Common myeloid progenitor, CD34-positive (primary cell): Measurements from ENCODE around the gene SEMA4C.

ENCODE experiments used
- CTCF ChIA-PET: fragments of 350-600 bp; sonication (Branson Sonifier 250); formaldehyde crosslinking; loops from one replicate; lab custom pipeline; 2021; ENCODE audit warnings: antibody characterized with exemption; lab: Charles Lee
- POLR2A ChIA-PET: fragments of 350-600 bp; sonication (Branson Sonifier 250); formaldehyde crosslinking; loops from one replicate; lab custom pipeline; 2021; ENCODE audit warnings: antibody characterized with exemption; lab: Charles Lee
- DNase-seq, 3 donors: peaks; one replicate each; pipeline versions ENCODE4 v3.0.0 to v3.0.0-alpha.2; 2013
- H3K27ac ChIP-seq, 2 experiments: 1 replicate in 1 of 2; 2 replicates in 1 of 2; pipeline ENCODE4 v1.7.0; 2013; ENCODE audit warnings: inconsistent platforms in 2 of 2, low read length in 2 of 2, mild to moderate bottlenecking in 2 of 2, low read depth in 1 of 2, moderate library complexity in 1 of 2; ENCODE audit not compliant: severe bottlenecking in 2 of 2, insufficient read depth in 1 of 2, poor library complexity in 1 of 2
- H3K27me3 ChIP-seq, 5 experiments: replicated peaks in 2 of 5; 1 replicate in 3 of 5; 2 replicates in 2 of 5; pipeline versions ENCODE4 v1.6.1 to v1.7.0; 2013; ENCODE audit warnings: low read length in 4 of 5, mild to moderate bottlenecking in 2 of 5, moderate library complexity in 2 of 5, inconsistent platforms in 1 of 5; ENCODE audit not compliant: insufficient read depth in 5 of 5, control insufficient read depth in 4 of 5
- H3K36me3 ChIP-seq, 4 experiments: 1 replicate in 2 of 4; 2 replicates in 2 of 4; pipeline versions ENCODE4 v1.6.1 to v1.7.0; 2013; ENCODE audit warnings: low read length in 3 of 4, control low read depth in 1 of 4, mild to moderate bottlenecking in 1 of 4; ENCODE audit not compliant: control insufficient read depth in 4 of 4, insufficient read depth in 4 of 4
- H3K4me1 ChIP-seq, 4 experiments: 1 replicate in 3 of 4; 2 replicates in 1 of 4; pipeline versions ENCODE4 v1.6.1 to v1.7.1; 2013; ENCODE audit warnings: low read length in 3 of 4, mild to moderate bottlenecking in 3 of 4, control low read depth in 1 of 4, inconsistent platforms in 1 of 4, moderate library complexity in 1 of 4; ENCODE audit not compliant: control insufficient read depth in 4 of 4, insufficient read depth in 4 of 4; ENCODE audit errors: control extremely low read depth in 1 of 4
- H3K4me3 ChIP-seq, 7 experiments: 1 replicate in 4 of 7; 2 replicates in 3 of 7; pipeline versions ENCODE4 v1.5.1 to v1.7.0; 2013; ENCODE audit warnings: mild to moderate bottlenecking in 7 of 7, low read length in 6 of 7, moderate library complexity in 6 of 7, inconsistent platforms in 2 of 7, low read depth in 2 of 7, control low read depth in 1 of 7; ENCODE audit not compliant: insufficient read depth in 4 of 7, control insufficient read depth in 1 of 7; ENCODE audit errors: extremely low read depth in 1 of 7
- H3K9me3 ChIP-seq, 5 experiments: 1 replicate in 4 of 5; 2 replicates in 1 of 5; pipeline versions ENCODE4 v1.6.1 to v1.7.1; 2013; ENCODE audit warnings: low read length in 4 of 5, mild to moderate bottlenecking in 2 of 5, inconsistent platforms in 1 of 5, low read depth in 1 of 5, moderate library complexity in 1 of 5; ENCODE audit not compliant: control insufficient read depth in 4 of 5, insufficient read depth in 2 of 5; ENCODE audit errors: control extremely low read depth in 1 of 5
- WGBS: methylation state at CpG from one replicate; pipeline ENCODE4 v1.1.5; 2013; ENCODE audit not compliant: insufficient coverage; 5-methylcytosine and 5-hydroxymethylcytosine counted together

The SEMA4C gene

DNA sequence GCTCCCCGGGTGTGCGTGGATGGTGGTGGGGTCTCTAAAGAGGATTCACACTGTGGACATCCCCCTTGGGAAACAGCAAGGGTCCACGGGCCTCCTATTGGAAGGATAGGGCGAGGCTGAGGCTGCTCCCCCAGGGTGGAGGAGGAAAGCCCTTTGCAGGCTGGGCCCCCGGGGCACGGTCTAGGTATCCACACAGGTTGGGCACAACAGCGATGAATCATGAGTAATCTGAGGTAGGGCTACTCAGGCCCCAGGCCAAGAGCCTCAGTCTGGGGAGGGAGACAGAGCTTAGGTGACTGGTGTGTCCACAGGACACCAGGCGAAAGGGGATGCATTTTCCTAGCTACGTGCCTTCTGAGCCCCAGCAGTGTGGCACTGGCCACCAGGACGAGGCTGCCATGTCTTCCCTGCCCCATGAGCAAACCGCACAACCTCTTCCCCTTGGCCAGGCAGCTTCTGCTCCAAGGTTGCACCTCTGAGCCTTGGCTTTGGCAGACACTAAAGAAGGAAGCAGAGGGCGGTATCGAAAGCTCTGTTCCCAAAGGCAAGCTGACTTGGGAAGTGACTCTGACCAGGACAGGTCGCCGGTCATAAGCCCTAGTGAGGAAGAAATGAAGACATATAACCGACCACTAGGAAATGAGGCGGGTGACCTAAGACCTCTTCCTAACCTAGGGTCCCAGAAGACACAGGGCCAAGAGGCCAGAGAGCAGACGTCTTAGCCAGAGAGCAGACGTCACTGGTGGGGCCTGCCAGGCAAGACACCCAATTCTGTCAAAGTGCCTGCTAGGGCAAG lies 14.6 kb upstream of the SEMA4C start:
- H3K36me3 ChIP-seq, result no peaks in the 10 kb centered on the region
- H3K9me3 ChIP-seq, result no peaks in the 10 kb centered on the region
- no peak for DNase-seq
- ChIA-PET CTCF (interaction anchor here (0.6 to 1.2 kb wide), 3 partner anchors 12 to 247 kb away, joined by 3 read pairs; no protein-coding TSS in a partner anchor), POLR2A (no interaction called here)
- WGBS, result 95% methylated on average over 17 of the region's 19 CpGs
- H3K27me3 ChIP-seq, result peaks cover 0 to 2% (median 0%) of the 10 kb centered on the region in 5 experiments
- H3K4me3 ChIP-seq, result no peak overlapping the region
- no peak overlapping the region for H3K27ac ChIP-seq
- H3K4me1 ChIP-seq, result peaks cover 0 to 11% (median 6%) of the 10 kb centered on the region in 4 experiments

DNA sequence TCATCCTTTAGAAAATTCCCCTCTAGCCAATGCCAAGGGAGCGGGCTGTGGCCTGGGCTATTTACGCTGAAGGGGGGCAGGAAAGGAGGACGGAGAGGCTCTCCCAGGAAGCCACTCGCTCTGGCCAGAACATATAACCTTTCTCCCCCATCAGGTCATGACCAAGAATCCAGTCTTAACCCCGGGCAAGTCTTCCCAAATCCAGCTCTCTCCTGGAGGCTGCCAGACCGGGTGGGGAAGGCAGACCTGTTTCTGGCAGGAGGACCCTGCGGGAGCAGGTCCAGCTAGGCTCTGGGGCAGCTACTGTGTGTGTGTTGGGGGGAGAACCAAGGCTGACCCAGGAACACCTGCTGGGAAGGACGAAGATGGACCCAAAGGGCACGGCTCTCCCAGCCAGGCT lies 13.4 kb upstream of the SEMA4C start:
- WGBS, result 100% methylated on average over 5 of the region's 9 CpGs
- Histone ChIP-seq H3K4me1 (peaks cover 0 to 8% (median 4%) of the 10 kb centered on the region in 4 experiments), H3K36me3 (no peaks in the 10 kb centered on the region), H3K9me3 (no peaks in the 10 kb centered on the region), H3K4me3 (no peak overlapping the region), H3K27me3 (peaks cover 0 to 2% (median 0%) of the 10 kb centered on the region in 5 experiments), H3K27ac (no peak overlapping the region)
- ChIA-PET CTCF (no interaction called here), POLR2A (no interaction called here)
- no peak for DNase-seq

DNA sequence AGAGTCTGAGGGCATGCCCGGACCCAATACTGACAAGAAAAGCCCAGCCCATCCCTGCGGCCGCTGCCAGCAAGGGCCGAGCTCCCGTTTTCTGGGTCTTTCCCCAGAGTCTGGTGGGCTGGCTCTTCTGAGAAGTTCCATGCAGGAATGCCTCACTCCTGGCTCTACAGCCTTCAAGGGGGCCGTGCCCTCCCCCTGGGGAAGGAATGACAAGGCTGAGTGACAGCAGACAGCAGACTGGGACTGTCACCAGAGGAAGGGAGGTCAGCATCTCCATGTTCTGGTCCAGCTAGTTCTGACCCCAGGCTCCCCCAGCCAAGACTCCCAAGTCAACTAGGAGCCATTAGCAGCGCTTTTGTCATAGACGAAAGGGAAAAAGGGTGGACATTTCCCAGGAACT lies 13.0 kb upstream of the SEMA4C start:
- POLR2A ChIA-PET, result no interaction called here
- Histone ChIP-seq H3K27ac (no peak overlapping the region), H3K9me3 (no peaks in the 10 kb centered on the region), H3K36me3 (no peaks in the 10 kb centered on the region), H3K27me3 (peaks cover 0 to 2% (median 0%) of the 10 kb centered on the region in 5 experiments), H3K4me1 (peaks cover 0 to 4% (median under 1%) of the 10 kb centered on the region in 4 experiments), H3K4me3 (no peak overlapping the region)
- CTCF ChIA-PET, result interaction anchor here (1.4 kb wide), 1 partner anchor 8 kb away, joined by 4 read pairs; no protein-coding TSS in a partner anchor
- DNase-seq, result no peak
- 100% methylated on average over 5 of the region's 8 CpGs for WGBS

DNA sequence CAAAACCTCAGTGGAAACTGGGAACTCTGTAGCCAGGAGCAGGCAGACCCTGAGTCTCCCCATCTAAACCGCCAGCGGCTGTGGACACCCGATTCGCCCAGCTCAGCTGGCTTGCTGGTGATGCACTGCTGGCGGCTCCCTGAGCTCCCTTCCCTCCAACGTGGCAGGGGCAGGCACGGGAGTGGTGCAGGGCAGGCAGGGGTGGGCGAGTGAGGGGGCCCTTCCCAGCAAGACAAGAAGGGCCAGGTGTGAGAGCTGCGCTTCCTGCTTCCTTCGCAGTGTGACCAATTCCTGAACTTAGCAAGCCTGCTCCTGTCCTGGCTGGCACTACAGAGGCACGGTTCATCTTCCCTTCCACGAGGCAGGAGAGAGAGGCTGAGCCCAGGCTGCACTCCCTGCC lies 12.3 kb upstream of the SEMA4C start:
- Histone ChIP-seq H3K4me3 (no peak overlapping the region), H3K27ac (no peak overlapping the region), H3K27me3 (peaks cover 0 to 2% (median 0%) of the 10 kb centered on the region in 5 experiments), H3K36me3 (no peaks in the 10 kb centered on the region), H3K9me3 (no peaks in the 10 kb centered on the region), H3K4me1 (no peaks in the 10 kb centered on the region)
- WGBS, result 88% methylated on average over 12 of the region's 12 CpGs
- no peak for DNase-seq
- ChIA-PET CTCF (interaction anchor here (1.4 to 1.9 kb wide), 2 partner anchors 9 to 69 kb away, joined by 4 read pairs; no protein-coding TSS in a partner anchor), POLR2A (no interaction called here)

DNA sequence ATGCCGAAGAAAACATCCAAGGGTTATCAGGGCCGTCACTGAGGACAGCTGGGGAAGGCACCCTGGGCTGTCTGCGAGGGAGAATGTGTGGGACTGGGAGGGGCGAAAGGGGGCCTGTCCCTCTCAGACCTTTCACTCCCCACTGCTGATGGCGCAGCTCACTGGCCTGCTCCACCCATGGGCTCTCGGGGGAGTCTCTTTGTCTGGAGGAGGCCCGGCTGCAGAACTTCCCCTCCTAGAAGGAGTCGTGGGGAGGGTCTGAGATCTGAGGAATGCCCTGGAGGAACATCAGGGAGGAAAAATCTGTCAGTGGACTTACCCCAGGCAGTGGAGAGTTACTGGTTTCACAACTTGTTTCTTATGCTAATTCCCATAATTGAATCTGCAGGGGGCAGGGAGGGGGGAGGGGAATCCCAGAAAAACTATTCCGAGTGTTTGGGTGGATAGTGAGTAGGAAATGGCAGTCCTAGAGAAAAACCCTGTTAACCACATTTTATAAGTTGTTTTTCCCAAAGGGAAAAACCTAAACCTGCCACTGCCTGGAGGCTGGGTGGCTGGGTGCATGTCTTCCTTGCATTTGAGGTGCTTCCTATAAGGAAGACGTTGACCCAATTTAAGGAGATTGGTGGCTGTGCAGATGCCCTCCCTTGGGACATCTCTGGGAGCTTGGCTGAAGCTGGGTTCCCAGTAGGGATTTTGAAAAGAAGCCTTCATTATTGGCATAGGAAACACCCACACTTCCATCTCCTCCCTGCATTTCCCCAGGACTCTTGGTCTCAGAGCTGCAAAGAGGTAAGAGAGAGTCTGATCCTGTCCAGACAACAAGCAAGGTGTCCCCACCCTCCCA lies 11.7 kb upstream of the SEMA4C start:
- WGBS, result 94% methylated on average over 3 of the region's 10 CpGs
- no peaks in the 10 kb centered on the region for H3K36me3 ChIP-seq
- H3K27ac ChIP-seq, result no peak overlapping the region
- H3K4me3 ChIP-seq, result no peak overlapping the region
- H3K4me1 ChIP-seq, result no peaks in the 10 kb centered on the region
- ChIA-PET POLR2A (no interaction called here), CTCF (interaction anchor here (1.0 to 1.9 kb wide), 3 partner anchors 9 to 69 kb away, joined by 3 to 4 read pairs (median 4); no protein-coding TSS in a partner anchor)
- DNase-seq, result no peak
- H3K9me3 ChIP-seq, result no peaks in the 10 kb centered on the region
- peaks cover 0 to 2% (median 0%) of the 10 kb centered on the region in 5 experiments for H3K27me3 ChIP-seq

DNA sequence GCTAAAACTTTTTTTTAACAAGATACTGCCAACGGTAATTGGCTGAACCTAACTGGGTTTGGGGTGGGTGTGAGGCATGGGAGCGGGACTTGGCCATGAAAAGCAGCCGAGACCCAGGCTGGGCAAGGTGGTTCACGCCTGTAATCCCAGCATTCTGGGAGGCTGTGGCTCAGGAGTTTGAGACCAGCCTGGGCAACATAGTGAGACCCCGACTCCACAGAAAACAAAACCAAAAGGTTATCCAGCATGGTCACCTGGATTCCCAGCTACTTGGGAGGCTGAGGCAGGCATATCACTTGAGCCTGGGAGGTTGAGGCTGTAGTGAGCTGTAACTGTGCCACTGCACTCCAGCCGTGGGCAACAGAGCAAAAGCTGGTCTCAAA lies 11.0 kb upstream of the SEMA4C start:
- ChIA-PET POLR2A (no interaction called here), CTCF (interaction anchor here (1.0 to 1.9 kb wide), 2 partner anchors 61 to 70 kb away, joined by 3 to 4 read pairs; no protein-coding TSS in a partner anchor)
- whole genome bisulfite sequencing, result 100% methylated on average over 4 of the region's 6 CpGs

More for the DNA sequence above, 11.0 kb upstream of the SEMA4C start:
- H3K36me3 ChIP-seq, result no peaks in the 10 kb centered on the region
- no peak overlapping the region for H3K4me3 ChIP-seq
- no peaks in the 10 kb centered on the region for H3K4me1 ChIP-seq
- no peak for DNase-seq
- no peak overlapping the region for H3K27ac ChIP-seq
- H3K27me3 ChIP-seq, result peaks cover 0 to 2% (median 0%) of the 10 kb centered on the region in 5 experiments
- no peaks in the 10 kb centered on the region for H3K9me3 ChIP-seq
